ENCODE data around the gene ITGB6. TPM values are rescaled to one million over a fixed set of nuclear protein-coding genes. Genes with fewer than 3 reads are reported as not detected.

Gene ITGB6
- total RNA-seq, 2 donors from 2014 or later = 0.24 TPM; not detected in 1

GRCh38 chr2:160141912-160142311 lies 58.2 kb downstream of the ITGB6 start:
- no peaks in the 10 kb centered on the region for H3K4me1 Mint-ChIP-seq
- H3K4me1 ChIP-seq (ENCODE audit: control insufficient read depth, insufficient read depth, low read length) = no peaks in the 10 kb centered on the region
- H3K27me3 ChIP-seq (ENCODE audit: control insufficient read depth, insufficient read depth, low read length, poor library complexity, severe bottlenecking) = no peaks in the 10 kb centered on the region
- no peaks in the 10 kb centered on the region for H3K36me3 Mint-ChIP-seq (ENCODE audit: low read depth)
- H3K4me3 Mint-ChIP-seq = no peak overlapping the region
- H3K4me3 ChIP-seq (ENCODE audit: low read length) = no peak overlapping the region
- TF ChIP-seq CTCF (conservative IDR thresholded peaks at IDR 0.05) = no peak
- no peaks in the 10 kb centered on the region for H3K9me3 ChIP-seq (ENCODE audit: control insufficient read depth, low read length)
- WGBS, 2 experiments (ENCODE audit: insufficient coverage in 1 of 2, insufficient read length in 1 of 2) = 90 to 92% methylated on average over 2 to 3 of the region's 3 CpGs
- H3K9ac ChIP-seq (ENCODE audit: extremely low read depth, low read length, poor library complexity, severe bottlenecking) = no peak overlapping the region
- H3K27ac Mint-ChIP-seq = no peak overlapping the region
- H3K27me3 Mint-ChIP-seq (ENCODE audit: insufficient read depth) = no peaks in the 10 kb centered on the region
- H3K9me3 Mint-ChIP-seq = no peaks in the 10 kb centered on the region
- no peak for DNase-seq
- H3K27ac ChIP-seq (ENCODE audit: low read depth, low read length) = no peak overlapping the region
- no peaks in the 10 kb centered on the region for H3K36me3 ChIP-seq (ENCODE audit: control insufficient read depth, insufficient read depth, low read length)

GRCh38 chr2:160141419-160141818 lies 58.7 kb downstream of the ITGB6 start:
- TF ChIP-seq CTCF (conservative IDR thresholded peaks at IDR 0.05) = no peak
- H3K4me1 Mint-ChIP-seq = no peaks in the 10 kb centered on the region

GRCh38 chr2:160140471-160140870 lies 59.6 kb downstream of the ITGB6 start:
- no peak overlapping the region for H3K9ac ChIP-seq (ENCODE audit: extremely low read depth, low read length, poor library complexity, severe bottlenecking)
- H3K27ac ChIP-seq (ENCODE audit: low read depth, low read length) = no peak overlapping the region
- no peak overlapping the region for H3K4me3 Mint-ChIP-seq
- TF ChIP-seq CTCF (conservative IDR thresholded peaks at IDR 0.05) = no peak
- H3K9me3 Mint-ChIP-seq = no peaks in the 10 kb centered on the region
- no peak overlapping the region for H3K27ac Mint-ChIP-seq
- H3K27me3 ChIP-seq (ENCODE audit: control insufficient read depth, insufficient read depth, low read length, poor library complexity, severe bottlenecking) = no peaks in the 10 kb centered on the region
- H3K36me3 ChIP-seq (ENCODE audit: control insufficient read depth, insufficient read depth, low read length) = no peaks in the 10 kb centered on the region
- H3K4me1 Mint-ChIP-seq = no peaks in the 10 kb centered on the region
- no peaks in the 10 kb centered on the region for H3K27me3 Mint-ChIP-seq (ENCODE audit: insufficient read depth)
- H3K4me3 ChIP-seq (ENCODE audit: low read length) = no peak overlapping the region
- H3K36me3 Mint-ChIP-seq (ENCODE audit: low read depth) = no peaks in the 10 kb centered on the region
- no peaks in the 10 kb centered on the region for H3K9me3 ChIP-seq (ENCODE audit: control insufficient read depth, low read length)
- 89 to 91% methylated on average over 3 to 4 of the region's 4 CpGs for WGBS, 2 experiments (ENCODE audit: insufficient coverage in 1 of 2, insufficient read length in 1 of 2)
- DNase-seq = no peak
- no peaks in the 10 kb centered on the region for H3K4me1 ChIP-seq (ENCODE audit: control insufficient read depth, insufficient read depth, low read length)

More at GRCh38 chr2:160141419-160141818, 58.7 kb downstream of the ITGB6 start:
- Histone ChIP-seq H3K36me3 (ENCODE audit: control insufficient read depth, insufficient read depth, low read length) (no peaks in the 10 kb centered on the region), H3K4me1 (ENCODE audit: control insufficient read depth, insufficient read depth, low read length) (no peaks in the 10 kb centered on the region), H3K27ac (ENCODE audit: low read depth, low read length) (no peak overlapping the region), H3K9me3 (ENCODE audit: control insufficient read depth, low read length) (no peaks in the 10 kb centered on the region), H3K4me3 (ENCODE audit: low read length) (no peak overlapping the region), H3K27me3 (ENCODE audit: control insufficient read depth, insufficient read depth, low read length, poor library complexity, severe bottlenecking) (no peaks in the 10 kb centered on the region), H3K9ac (ENCODE audit: extremely low read depth, low read length, poor library complexity, severe bottlenecking) (no peak overlapping the region)
- Mint-ChIP-seq H3K27me3 (ENCODE audit: insufficient read depth) (no peaks in the 10 kb centered on the region), H3K4me3 (no peak overlapping the region), H3K27ac (no peak overlapping the region), H3K36me3 (ENCODE audit: low read depth) (no peaks in the 10 kb centered on the region), H3K9me3 (no peaks in the 10 kb centered on the region)
- no peak for DNase-seq
- 86 to 90% methylated on average over 4 of the region's 4 CpGs for whole genome bisulfite sequencing, 2 experiments (ENCODE audit: insufficient coverage in 1 of 2, insufficient read length in 1 of 2)
